Suppressor macrophage treated with lipopolysaccharide for 1 hour (primary cell): ENCODE results near the gene NTPCR.

Experiments
- DNase-seq, 3 donors: peaks; one replicate each; pipeline ENCODE4 v3.0.0-alpha.2; 2020 to 2022

NTPCR gene

DNA sequence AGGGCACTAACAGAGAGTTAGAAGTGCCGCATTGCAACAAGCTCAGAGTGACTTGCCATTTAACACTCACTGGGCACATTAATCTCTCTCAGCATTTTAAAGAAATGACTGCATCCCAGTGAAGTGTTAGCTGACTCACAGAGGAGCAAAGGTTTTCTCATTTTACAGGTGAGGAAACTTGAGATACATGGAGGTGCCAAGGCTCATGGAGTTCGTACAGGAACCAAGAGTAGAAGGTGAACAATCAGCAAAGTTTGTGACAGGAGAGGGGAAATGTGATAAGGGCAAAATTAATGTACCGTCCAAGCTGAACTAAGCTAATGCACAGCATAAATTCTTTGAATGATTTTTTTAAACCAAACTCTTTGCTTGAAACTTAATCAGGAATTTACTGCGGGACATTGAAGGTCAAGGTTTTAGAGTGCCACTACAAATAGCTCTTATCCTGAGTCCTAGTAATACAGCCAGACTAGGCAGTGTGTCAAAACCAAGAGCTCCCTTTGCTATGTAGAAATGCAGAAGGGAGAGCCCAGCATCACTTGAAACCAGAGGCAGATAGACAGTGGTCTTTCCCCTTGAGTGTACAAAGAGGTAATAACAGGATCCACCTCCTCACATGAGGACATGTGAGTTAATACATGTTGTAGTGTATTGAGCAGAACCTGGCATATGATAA, 22.4 kb upstream of the NTPCR start:
- no peak for DNase-seq

DNA sequence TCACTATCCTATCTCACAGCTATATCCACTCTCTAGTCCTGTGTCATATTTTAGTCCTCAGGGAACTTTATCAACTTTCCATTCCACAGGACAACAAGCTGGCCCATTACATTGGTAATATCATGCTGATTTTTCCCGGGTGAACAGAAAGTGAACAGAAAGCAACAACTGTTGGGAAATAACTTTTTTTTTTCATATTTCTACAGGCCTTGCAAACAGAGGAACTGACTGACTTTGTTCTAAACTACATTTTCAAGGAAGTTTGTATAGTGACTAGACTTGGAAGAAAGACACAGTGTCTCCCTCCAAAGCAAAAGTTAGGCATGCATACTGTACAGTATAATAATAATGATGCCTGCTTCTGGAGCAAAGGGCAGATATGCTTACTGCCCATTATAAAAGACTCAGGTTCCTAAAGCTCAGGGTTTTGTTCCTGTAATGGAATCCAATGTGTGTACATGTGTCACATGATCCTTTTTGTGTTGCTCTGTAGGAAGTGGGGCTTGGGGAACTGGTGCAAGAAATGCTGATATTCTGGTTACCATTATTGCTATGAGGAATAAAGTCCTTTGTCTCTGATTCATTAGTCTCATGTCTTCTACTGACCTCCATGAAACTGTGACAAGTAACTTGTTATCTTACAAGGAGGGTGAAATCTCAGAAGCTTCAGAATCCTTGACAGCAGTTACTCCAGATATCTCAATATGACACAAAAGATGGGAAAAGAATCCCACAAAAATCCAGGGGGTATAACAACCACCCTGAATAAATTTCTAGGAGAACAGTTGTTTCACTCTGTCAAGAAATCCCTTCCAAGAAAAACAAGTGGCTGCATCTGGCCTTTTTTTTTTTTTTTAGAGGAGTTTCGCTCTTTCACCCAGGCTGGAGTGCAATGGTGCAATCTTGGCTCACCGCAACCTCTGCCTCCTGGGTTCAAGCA, 17.7 kb upstream of the NTPCR start:
- DNase-seq = peak; percentile 24 to 45 (median 25)

DNA sequence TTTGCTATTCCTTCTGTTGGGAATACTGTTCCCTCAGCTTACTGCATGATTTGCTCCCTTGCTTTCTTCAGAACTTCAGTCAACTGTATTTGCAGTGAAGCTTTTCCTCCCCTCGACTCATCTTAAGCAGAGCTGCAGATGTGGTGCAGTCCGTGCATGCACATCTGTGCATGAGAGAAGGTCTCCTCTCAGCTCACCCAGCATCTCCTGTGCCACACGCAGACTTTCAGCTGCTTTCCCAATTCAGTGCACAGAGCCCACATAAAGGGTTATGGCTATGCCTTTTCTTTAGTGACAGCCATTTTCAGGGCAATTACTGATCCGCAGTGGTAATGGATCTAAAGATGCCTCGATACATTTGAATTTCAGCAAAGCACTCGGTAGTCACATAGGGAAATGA, 13.5 kb upstream of the NTPCR start:
- DNase-seq = no peak

GRCh38 chr1:232937741-232938375, 12.6 kb upstream of the NTPCR start:
- DNase-seq = peak in 2 of 3 donors; percentile 37 to 50

GRCh38 chr1:232938926-232939325, 11.5 kb upstream of the NTPCR start:
- no peak for DNase-seq

DNA sequence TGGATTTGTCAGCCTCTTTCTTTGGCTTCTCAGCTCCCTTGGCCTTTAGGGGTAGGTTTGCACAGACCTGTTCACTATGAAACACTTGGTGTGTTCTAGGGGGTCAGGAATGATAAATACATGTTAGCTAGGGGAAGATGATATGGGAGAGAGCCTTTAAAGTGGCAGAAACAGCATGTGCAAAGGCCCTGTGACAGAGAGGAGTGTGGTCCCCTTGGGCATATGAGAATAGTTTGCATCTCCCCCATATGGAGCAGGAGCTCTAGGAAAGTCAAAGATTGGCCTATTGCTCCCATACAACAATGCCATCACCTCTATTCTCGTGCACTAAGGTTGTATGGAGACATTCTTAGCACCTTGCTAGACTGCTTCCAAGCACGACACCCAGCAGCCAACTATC, 10.7 kb upstream of the NTPCR start:
- DNase-seq = no peak

DNA sequence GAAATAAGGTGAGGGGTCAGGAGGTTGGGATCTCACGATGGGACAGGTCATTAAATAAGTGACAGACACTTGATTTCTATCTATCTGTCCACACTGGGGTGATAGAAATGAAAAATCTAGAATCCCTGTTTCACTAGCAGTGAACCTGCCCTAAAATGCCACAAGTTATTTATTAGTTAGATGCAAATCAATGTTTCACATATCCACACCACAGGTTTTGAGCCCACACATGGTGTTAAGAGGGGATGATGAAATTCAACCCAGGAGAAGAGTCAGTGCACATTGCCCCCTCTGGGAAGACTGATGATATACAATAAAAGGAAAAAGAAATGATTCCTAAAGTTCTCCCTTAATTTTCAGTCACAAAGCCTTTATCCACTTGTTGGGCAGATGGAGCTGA, 10.1 kb upstream of the NTPCR start:
- no peak for DNase-seq

DNA sequence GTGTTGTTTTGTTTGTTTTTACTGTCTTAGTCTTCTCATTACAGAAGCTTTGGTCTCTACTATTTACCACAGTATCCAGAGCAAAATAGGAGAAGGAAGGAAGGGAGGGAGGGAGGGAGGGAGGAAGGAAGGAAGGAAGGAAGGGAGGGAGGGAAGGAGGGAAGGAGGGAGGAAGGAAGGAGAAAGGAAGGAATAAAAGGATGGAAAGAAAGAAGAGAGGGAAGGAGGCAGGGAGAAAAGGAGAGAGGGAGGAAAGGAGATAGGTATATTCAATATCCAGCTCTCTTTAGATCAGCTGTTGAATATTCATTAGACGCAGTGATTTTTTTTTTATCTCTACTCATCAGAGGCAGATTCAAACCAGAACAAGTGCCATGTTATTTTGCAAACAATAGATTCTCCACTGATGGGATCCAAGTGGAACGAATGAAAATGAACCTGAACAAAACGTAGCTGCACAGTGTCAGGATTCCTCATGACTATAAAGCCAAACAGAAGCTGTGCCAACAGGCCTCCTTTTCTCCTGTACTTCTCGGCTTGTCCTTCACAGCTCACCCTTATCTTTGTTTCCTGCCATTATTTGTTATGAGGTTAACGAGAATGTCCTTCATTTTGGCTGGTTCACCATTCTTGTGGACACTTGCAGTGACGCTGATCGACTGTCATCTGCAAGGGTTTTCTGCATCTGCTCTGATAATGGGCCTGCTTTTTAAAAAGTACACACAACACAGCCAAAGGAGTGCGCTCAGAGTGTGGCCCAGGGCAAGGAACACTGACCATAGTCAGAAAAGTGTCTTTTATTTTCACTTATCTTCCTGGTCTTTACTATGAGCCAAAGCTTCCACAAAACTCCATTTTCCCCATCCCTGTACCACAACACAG, 7.8 kb upstream of the NTPCR start:
- DNase-seq = no peak

DNA sequence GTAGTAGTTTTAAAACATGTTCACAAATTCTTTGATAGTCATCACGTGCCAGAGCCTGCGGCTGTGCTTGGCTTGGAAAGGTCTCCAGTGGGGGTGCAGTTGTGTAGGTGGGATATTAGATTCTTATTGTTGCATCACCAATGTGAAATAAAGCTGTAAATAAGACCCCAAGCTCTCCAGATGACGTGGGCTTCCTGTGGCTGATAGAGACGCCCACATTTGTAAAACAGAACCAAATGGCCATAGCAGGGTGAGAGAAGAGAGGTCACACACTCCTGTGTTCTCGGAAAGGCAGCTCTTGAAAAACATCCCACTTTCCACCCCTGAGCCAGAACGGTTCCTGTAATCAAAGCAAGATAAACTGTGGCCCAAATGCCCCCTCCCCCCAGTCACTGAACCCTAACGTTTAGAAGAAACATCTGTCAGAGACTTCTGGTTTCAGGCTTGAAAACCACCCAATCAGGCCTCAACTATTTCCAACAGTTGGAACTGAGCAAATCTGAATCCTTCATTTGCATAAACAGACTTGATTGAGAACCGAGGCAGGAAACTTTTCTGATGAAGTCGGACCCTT, 6.6 kb upstream of the NTPCR start:
- no peak for DNase-seq

GRCh38 chr1:232944347-232944746, 6.1 kb upstream of the NTPCR start:
- peak in 1 of 3 donors; percentile 24 for DNase-seq

- no peak for DNase-seq
Observed at GRCh38 chr1:232949636-232950196, 695 bp upstream of the NTPCR start.

- no peak for DNase-seq
Observed at GRCh38 chr1:232951180-232951579, 769 bp downstream of the NTPCR start.

DNA sequence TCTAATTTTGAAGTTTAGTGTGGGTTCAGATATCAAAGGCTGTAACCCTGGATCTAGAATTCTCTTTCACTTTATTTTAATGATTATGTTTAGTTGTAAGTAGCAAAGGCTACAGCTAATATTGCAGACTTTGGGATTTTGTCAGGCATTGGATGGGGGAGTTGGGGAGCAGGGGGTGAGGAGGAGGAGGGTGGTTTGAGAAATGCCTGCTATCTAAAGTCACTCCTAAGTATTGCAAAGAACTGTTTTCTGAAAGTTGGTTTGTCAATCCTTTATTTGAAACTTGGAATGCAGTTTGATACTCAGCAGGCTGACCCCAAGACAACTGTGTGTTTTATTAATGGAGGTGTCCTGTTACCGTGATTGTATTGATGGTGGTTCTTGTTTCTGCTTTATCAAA, 1.2 kb downstream of the NTPCR start:
- no peak for DNase-seq

- peak; percentile 55 to 69 (median 66) for DNase-seq
Observed at GRCh38 chr1:232952514-232953499, 2.4 kb downstream of the NTPCR start.

DNA sequence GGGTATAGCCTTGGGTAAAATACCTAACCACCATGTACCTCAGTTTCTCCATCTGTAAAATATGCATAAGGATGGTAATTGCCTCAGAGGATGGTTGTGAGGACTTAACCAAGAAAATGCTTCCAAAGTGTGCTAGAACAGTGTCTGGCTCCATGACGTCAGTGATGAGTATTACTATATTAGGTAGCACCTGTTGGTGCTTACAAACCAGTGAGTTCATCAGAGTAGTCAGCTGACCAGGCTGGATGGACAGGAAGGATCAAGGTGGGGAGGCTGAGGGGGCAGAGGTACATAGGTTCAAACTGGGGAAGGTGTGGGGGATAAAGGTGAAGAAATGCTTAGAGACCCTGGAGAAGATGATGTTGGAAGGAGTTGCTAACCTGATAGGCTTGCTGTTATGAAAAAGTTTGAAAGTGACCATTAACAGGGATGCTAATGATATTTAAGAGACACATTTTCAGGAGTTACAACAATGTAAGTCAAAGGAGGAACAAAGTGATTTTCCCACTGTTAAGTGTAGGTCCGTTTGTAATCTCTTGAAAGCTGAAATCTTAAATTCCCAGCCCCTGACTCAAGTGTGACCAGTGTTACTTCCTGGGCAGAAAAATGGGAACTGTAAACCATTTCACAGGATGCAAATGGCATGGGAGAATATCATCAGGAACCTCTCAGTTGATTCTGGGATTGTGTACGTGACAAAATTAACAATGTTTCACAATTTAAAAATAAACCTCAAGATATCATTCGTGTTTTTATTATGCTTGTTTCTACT, 4.4 kb downstream of the NTPCR start:
- DNase-seq = no peak

- no peak for DNase-seq
Observed at GRCh38 chr1:232956081-232956480, 5.7 kb downstream of the NTPCR start.

DNA sequence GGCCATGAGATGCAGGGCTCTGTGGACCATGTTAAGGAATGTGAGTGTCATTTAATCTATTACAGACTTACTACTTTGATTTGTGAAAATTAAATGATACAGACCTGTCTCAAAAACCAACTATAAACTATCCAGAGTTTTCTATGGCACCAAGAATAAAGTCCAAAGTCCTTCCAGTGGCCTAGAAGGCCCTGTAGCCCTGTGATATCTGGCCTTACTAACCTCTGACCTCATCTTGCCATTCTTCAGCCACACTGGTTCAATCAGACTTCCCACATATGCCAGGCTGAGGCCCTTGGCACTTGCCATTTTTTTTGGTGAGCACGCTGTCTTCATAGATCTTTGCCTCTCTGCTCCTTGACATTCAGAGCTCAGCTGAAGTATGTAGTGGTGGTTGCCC, 7.7 kb downstream of the NTPCR start:
- DNase-seq = no peak

- DNase-seq = peak; percentile 36 to 49 (median 44)
Observed at GRCh38 chr1:232962761-232963745, 12.6 kb downstream of the NTPCR start.

GRCh38 chr1:232964601-232965000, 14.2 kb downstream of the NTPCR start:
- no peak for DNase-seq
